ENCODE results near the gene CYP4A22.

GRCh38 chr1:47194311-47194710, 57.1 kb downstream of the CYP4A22 start:
- TF ChIP-seq POLR2AphosphoS5 (IDR thresholded peaks at IDR 0.05) (no peak), POLR2A (IDR thresholded peaks at IDR 0.05) (no peak)
